Fibroblast of lung (primary cell): ENCODE results near the gene TBCC. TPM values are rescaled to one million over a fixed set of nuclear protein-coding genes. Genes with fewer than 3 reads are reported as not detected.

Experiments used
- DNase-seq, 2 donors: peaks; one replicate each; pipeline versions ENCODE4 v3.0.0 to v3.0.0-alpha.2; 2010; ENCODE audit warnings: low read depth in 2 of 2
- H2AFZ ChIP-seq: 2 replicates; pipeline ENCODE4 v1.5.1; 2012; ENCODE audit warnings: low read length, control low read depth, inconsistent platforms
- H3K27ac ChIP-seq: 2 replicates; pipeline ENCODE4 v1.5.1; 2011; ENCODE audit warnings: low read length, control low read depth; ENCODE audit not compliant: insufficient read depth
- H3K27me3 ChIP-seq: 2 replicates; pipeline ENCODE4 v1.5.1; 2011; ENCODE audit warnings: mild to moderate bottlenecking, low read length; ENCODE audit not compliant: control insufficient read depth, insufficient read depth
- H3K36me3 ChIP-seq: 2 replicates; pipeline ENCODE4 v1.5.1; 2011; ENCODE audit warnings: low read length; ENCODE audit not compliant: control insufficient read depth, insufficient read depth
- H3K4me1 ChIP-seq: 2 replicates; pipeline ENCODE4 v1.5.1; 2011; ENCODE audit warnings: low read length; ENCODE audit not compliant: control insufficient read depth, insufficient read depth; ENCODE audit errors: extremely low read depth
- H3K4me2 ChIP-seq: 2 replicates; pipeline ENCODE4 v1.5.1; 2011; ENCODE audit warnings: low read length, control low read depth; ENCODE audit not compliant: insufficient read depth; ENCODE audit errors: extremely low read depth
- H3K4me3 ChIP-seq, 4 experiments: fragments of 200-600 bp in 1 of 4; sonication (generic) in 1 of 4; replicated peaks in 1 of 4; 2 replicates each; pipeline ENCODE4 v1.5.1; 2011 to 2016; ENCODE audit warnings: low read length in 4 of 4, low read depth in 3 of 4, mild to moderate bottlenecking in 3 of 4, control low read depth in 2 of 4, inconsistent platforms in 1 of 4, mixed read lengths in 1 of 4; ENCODE audit not compliant: insufficient read depth in 1 of 4; ENCODE audit errors: control extremely low read depth in 1 of 4
- H3K79me2 ChIP-seq: 2 replicates; pipeline ENCODE4 v1.5.1; 2012; ENCODE audit warnings: mild to moderate bottlenecking, low read length, inconsistent platforms; ENCODE audit not compliant: control insufficient read depth, insufficient read depth
- H3K9ac ChIP-seq: 2 replicates; pipeline ENCODE4 v1.5.1; 2011; ENCODE audit warnings: mild to moderate bottlenecking, low read length, control low read depth; ENCODE audit not compliant: insufficient read depth
- H3K9me3 ChIP-seq: 2 replicates; pipeline ENCODE4 v1.5.1; 2012; ENCODE audit warnings: low read depth, low read length; ENCODE audit not compliant: control insufficient read depth, insufficient read depth
- H4K20me1 ChIP-seq: 2 replicates; pipeline ENCODE4 v1.5.1; 2011; ENCODE audit warnings: low read length; ENCODE audit not compliant: control insufficient read depth, insufficient read depth; ENCODE audit errors: extremely low read depth
- EZH2 ChIP-seq: IDR thresholded peaks from 2 replicates; pipeline ENCODE4 v1.5.1; 2012; ENCODE audit warnings: low read length, control low read depth, mild to moderate bottlenecking; ENCODE audit errors: missing control alignments
- polyA plus RNA-seq, 2 donors: library from polyadenylated mRNA; depleted of rRNA in 1 of 2; stranded (reverse) in 1 of 2; unstranded in 1 of 2; fragments of >200 nt; gene quantifications; 2 replicates each; pipeline ENCODE4 v1.2.1, GENCODE V29; 2011 to 2012; ENCODE audit warnings: missing spikeins in 1 of 2
- total RNA-seq: library from RNA; depleted of rRNA; stranded (reverse); fragments of >200 nt; gene quantifications from 2 replicates; pipeline ENCODE4 v1.2.1, GENCODE V29; 2014
- TF ChIP-seq, protein P1 (sequence below), 2 donors: IDR thresholded peaks in 1 of 2; conservative IDR thresholded peaks in 1 of 2; 1 replicate in 1 of 2; 2 replicates in 1 of 2; pipeline ENCODE4 v1.5.1; 2011 to 2012; ENCODE audit warnings: low read length in 2 of 2, control low read depth in 1 of 2, inconsistent platforms in 1 of 2, low read depth in 1 of 2, mild to moderate bottlenecking in 1 of 2

The TBCC gene
- total and polyA plus RNA-seq, 2 donors (not counting 1 experiment from before 2014, with no cell fraction given), result 18.2 to 50.0 TPM

DNA sequence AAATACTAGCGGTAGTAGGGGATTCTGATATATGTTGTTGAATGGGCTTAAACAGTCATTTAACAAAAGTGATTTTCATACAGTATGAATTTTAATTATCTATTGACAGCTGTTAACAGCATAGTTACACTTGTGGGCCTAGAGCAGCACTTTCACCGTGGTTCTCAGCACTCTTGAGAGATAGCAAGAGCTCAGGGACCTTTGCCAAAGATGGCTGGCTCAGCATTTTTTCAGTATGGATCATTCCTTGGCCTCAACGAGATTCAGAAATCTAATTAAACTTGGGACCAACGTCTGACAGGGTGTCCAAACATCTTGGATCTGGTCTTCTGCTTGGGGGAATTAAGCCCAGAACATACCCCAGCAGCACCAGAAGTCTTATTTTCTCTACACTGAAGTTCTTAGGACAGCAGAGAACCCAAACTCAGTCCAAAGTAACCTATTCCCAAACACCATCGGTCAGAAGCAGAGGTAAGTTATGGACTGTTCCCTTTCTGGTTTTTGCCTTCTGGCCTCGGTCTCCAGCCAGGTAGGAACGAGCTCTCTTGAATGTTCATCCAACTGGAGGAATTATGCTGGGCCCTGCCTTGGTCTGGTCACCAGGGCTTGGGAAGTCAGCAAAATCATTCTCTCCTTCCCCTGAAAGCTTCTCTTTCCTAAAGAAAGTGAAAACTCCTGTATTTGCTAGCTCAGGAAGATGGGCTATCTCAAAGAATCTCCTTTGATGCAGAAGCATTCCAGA lies 49.2 kb downstream of the TBCC start:
- no peak overlapping the region for H3K27ac ChIP-seq
- H3K79me2 ChIP-seq, result no peaks in the 10 kb centered on the region
- no peaks in the 10 kb centered on the region for H3K27me3 ChIP-seq
- no peak for TF ChIP-seq EZH2
- TF ChIP-seq, protein P1, sequence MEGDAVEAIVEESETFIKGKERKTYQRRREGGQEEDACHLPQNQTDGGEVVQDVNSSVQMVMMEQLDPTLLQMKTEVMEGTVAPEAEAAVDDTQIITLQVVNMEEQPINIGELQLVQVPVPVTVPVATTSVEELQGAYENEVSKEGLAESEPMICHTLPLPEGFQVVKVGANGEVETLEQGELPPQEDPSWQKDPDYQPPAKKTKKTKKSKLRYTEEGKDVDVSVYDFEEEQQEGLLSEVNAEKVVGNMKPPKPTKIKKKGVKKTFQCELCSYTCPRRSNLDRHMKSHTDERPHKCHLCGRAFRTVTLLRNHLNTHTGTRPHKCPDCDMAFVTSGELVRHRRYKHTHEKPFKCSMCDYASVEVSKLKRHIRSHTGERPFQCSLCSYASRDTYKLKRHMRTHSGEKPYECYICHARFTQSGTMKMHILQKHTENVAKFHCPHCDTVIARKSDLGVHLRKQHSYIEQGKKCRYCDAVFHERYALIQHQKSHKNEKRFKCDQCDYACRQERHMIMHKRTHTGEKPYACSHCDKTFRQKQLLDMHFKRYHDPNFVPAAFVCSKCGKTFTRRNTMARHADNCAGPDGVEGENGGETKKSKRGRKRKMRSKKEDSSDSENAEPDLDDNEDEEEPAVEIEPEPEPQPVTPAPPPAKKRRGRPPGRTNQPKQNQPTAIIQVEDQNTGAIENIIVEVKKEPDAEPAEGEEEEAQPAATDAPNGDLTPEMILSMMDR (conservative IDR thresholded peaks at IDR 0.05 in 1 of 2, IDR thresholded peaks at IDR 0.05 in 1 of 2; ENCODE audit: low read depth in 1 of 2, low read length in 2 of 2), result no peak
- H3K9ac ChIP-seq, result no peak overlapping the region
- DNase-seq, result peak; percentile 72 to 81
- peaks cover 11% of the 10 kb centered on the region for H3K4me1 ChIP-seq
- H4K20me1 ChIP-seq, result no peaks in the 10 kb centered on the region
- H3K9me3 ChIP-seq, result no peaks in the 10 kb centered on the region
- no peak overlapping the region for H3K4me2 ChIP-seq
- H2AFZ ChIP-seq, result no peak overlapping the region
- peaks cover 4% of the 10 kb centered on the region for H3K36me3 ChIP-seq
- H3K4me3 ChIP-seq, result no peak overlapping the region

DNA sequence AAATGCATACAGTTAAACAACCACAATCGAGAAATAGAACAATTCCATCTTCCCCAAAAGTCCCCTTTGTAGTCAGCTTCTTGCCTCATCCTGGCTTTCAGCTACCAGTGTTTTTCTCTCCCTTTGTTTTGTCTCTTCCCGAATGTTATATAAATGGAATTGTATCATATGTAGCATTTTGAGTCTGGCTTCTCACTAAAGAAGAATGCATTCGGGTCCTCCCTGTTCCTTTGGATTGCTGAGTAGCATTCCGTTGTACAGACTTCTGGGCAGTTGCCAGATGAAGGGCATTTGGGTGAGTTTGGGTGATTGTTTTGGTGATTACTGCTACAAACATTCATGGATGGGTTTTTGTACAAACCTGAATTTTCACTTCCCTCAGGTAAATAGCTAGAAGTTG lies 51.3 kb downstream of the TBCC start:
- no peak overlapping the region for H3K9ac ChIP-seq
- peaks cover 6% of the 10 kb centered on the region for H3K36me3 ChIP-seq
- H3K4me1 ChIP-seq, result peaks cover 11% of the 10 kb centered on the region

More for the DNA sequence above, 51.3 kb downstream of the TBCC start:
- no peaks in the 10 kb centered on the region for H4K20me1 ChIP-seq
- no peak overlapping the region for H3K4me2 ChIP-seq
- H3K27me3 ChIP-seq, result no peaks in the 10 kb centered on the region
- no peaks in the 10 kb centered on the region for H3K79me2 ChIP-seq
- TF ChIP-seq, protein P1 (conservative IDR thresholded peaks at IDR 0.05 in 1 of 2, IDR thresholded peaks at IDR 0.05 in 1 of 2; ENCODE audit: low read depth in 1 of 2, low read length in 2 of 2), result no peak
- no peak for TF ChIP-seq EZH2
- no peak overlapping the region for H2AFZ ChIP-seq
- H3K9me3 ChIP-seq, result no peaks in the 10 kb centered on the region
- H3K27ac ChIP-seq, result no peak overlapping the region
- no peak overlapping the region for H3K4me3 ChIP-seq
- DNase-seq, result peak; percentile 23 to 52

Other genes starting within 250 kb of the TBCC start
- 28.5 and 34.7 TPM in 2 replicates for gene UBR2, start 182.1 kb downstream of the TBCC start, total RNA-seq
- 14.4 and 17.9 TPM in 2 replicates for gene UBR2, start 182.1 kb downstream of the TBCC start, polyA plus RNA-seq
- 5.1 and 8.6 TPM in 2 replicates for gene PRPH2, start 23.5 kb downstream of the TBCC start, total RNA-seq
- 4.0 and 6.3 TPM in 2 replicates for gene PRPH2, start 23.5 kb downstream of the TBCC start, polyA plus RNA-seq
- 4.9 and 6.9 TPM in 2 replicates for gene BICRAL, start 35.9 kb upstream of the TBCC start, total RNA-seq
- 10.2 and 11.5 TPM in 2 replicates for gene BICRAL, start 35.9 kb upstream of the TBCC start, polyA plus RNA-seq
- 108 and 127 TPM in 2 replicates for gene RPL7L1, start 133.5 kb upstream of the TBCC start, total RNA-seq
- gene RPL7L1, start 133.5 kb upstream of the TBCC start, polyA plus RNA-seq, result 80.0 and 81.0 TPM in 2 replicates
- not detected in 2 replicates for gene PTCRA, start 169.9 kb upstream of the TBCC start, total RNA-seq
- not detected in 2 replicates for gene PTCRA, start 169.9 kb upstream of the TBCC start, polyA plus RNA-seq
- gene CNPY3, start 183.4 kb upstream of the TBCC start, total RNA-seq, result 23.9 and 30.4 TPM in 2 replicates
- 30.3 and 38.8 TPM in 2 replicates for gene CNPY3, start 183.4 kb upstream of the TBCC start, polyA plus RNA-seq
- not detected in 2 replicates for gene GNMT, start 214.7 kb upstream of the TBCC start, total RNA-seq
- gene GNMT, start 214.7 kb upstream of the TBCC start, polyA plus RNA-seq, result 0.06 and 0.12 TPM in 2 replicates
- 49.2 and 61.4 TPM in 2 replicates for gene PEX6, start 233.1 kb upstream of the TBCC start, total RNA-seq
- 4.0 and 5.3 TPM in 2 replicates for gene PEX6, start 233.1 kb upstream of the TBCC start, polyA plus RNA-seq
- 20.0 and 27.1 TPM in 2 replicates for gene PPP2R5D, start 238.5 kb upstream of the TBCC start, total RNA-seq
- 39.3 and 59.9 TPM in 2 replicates for gene PPP2R5D, start 238.5 kb upstream of the TBCC start, polyA plus RNA-seq